ENCODE data around the gene ZNF397. TPM values are rescaled to one million over a fixed set of nuclear protein-coding genes. Genes with fewer than 3 reads are reported as not detected.
A peak's percentile ranks its signal among the peaks of the same experiment; 100 is the strongest.

ZNF397 gene
- total RNA-seq, 1 experiment from 2014 or later = 35.3 TPM

DNA sequence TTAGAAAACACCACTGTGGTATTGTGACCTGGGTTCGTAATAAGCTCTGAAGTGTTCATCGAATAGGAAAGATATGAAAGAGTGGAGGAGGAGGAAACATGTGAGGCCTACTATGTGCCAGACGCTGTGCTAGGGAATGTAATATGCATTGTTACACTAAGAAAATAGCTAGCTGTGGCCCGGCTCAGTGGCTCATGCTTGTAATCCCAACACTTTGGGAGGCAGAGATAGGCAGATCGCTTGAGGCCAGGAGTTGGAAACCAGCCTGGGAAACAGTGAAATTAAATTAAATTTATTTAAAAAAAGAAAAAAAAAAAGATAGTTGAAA, 49.2 kb upstream of the ZNF397 start:
- no peak overlapping the region for H3T11ph ChIP-seq (ENCODE audit: low read length)
- Mint-ChIP-seq H3K27me3 (ENCODE audit: low read depth) (no peaks in the 10 kb centered on the region), H3K9me3 (no peaks in the 10 kb centered on the region), H3K27ac (peak overlapping the region in 2 of 3 experiments; percentile 65 to 90; a peak in 3 of 7 replicates), H3K4me3 (no peak overlapping the region), H3K4me1 (peaks cover 51 to 64% of the 10 kb centered on the region in 2 experiments), H3K36me3 (ENCODE audit: insufficient read depth in 1 of 3, low read depth in 3 of 3) (no peaks in the 10 kb centered on the region; a peak in 1 of 7 replicates)
- no peaks in the 10 kb centered on the region for H3K27me3 ChIP-seq (ENCODE audit: insufficient read depth, low read length)
- H3K79me1 ChIP-seq (ENCODE audit: insufficient read depth, low read depth, low read length, poor library complexity, severe bottlenecking) = no peaks in the 10 kb centered on the region
- no peak overlapping the region for H2BK5ac ChIP-seq (ENCODE audit: insufficient read length, low read length)
- no peak overlapping the region for H3K4me2 ChIP-seq (ENCODE audit: insufficient read depth, insufficient read length, low read length)
- H4K20me1 ChIP-seq (ENCODE audit: control insufficient read depth, insufficient read depth, insufficient read length) = no peaks in the 10 kb centered on the region
- H3K9me3 ChIP-seq (ENCODE audit: control insufficient read depth, low read depth, low read length) = no peaks in the 10 kb centered on the region
- H3K79me2 ChIP-seq (ENCODE audit: insufficient read depth, low read length) = no peaks in the 10 kb centered on the region
- H2AFZ ChIP-seq (ENCODE audit: low read length) = no peak overlapping the region
- no peak overlapping the region for H3K18ac ChIP-seq (ENCODE audit: insufficient read length, low read depth, low read length)
- H4K5ac ChIP-seq (ENCODE audit: insufficient read length, low read depth, low read length) = no peak overlapping the region
- no peak overlapping the region for H3K27ac ChIP-seq (ENCODE audit: insufficient read length, low read depth, low read length)
- no peak overlapping the region for H3K14ac ChIP-seq (ENCODE audit: insufficient read depth, low read length)
- no peak overlapping the region for H3K56ac ChIP-seq (ENCODE audit: insufficient read length, low read depth, low read length)
- no peak overlapping the region for H2BK12ac ChIP-seq (ENCODE audit: insufficient read length, low read depth, low read length)
- no peak overlapping the region for H4K8ac ChIP-seq (replicated peaks; ENCODE audit: insufficient read length, low read depth, low read length)
- no peak for DNase-seq
- H2BK15ac ChIP-seq (ENCODE audit: low read depth, low read length) = no peak overlapping the region
- TF ChIP-seq, protein P1, sequence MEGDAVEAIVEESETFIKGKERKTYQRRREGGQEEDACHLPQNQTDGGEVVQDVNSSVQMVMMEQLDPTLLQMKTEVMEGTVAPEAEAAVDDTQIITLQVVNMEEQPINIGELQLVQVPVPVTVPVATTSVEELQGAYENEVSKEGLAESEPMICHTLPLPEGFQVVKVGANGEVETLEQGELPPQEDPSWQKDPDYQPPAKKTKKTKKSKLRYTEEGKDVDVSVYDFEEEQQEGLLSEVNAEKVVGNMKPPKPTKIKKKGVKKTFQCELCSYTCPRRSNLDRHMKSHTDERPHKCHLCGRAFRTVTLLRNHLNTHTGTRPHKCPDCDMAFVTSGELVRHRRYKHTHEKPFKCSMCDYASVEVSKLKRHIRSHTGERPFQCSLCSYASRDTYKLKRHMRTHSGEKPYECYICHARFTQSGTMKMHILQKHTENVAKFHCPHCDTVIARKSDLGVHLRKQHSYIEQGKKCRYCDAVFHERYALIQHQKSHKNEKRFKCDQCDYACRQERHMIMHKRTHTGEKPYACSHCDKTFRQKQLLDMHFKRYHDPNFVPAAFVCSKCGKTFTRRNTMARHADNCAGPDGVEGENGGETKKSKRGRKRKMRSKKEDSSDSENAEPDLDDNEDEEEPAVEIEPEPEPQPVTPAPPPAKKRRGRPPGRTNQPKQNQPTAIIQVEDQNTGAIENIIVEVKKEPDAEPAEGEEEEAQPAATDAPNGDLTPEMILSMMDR (conservative IDR thresholded peaks at IDR 0.05) = no peak
- no peak overlapping the region for H3K4ac ChIP-seq (ENCODE audit: low read depth, low read length)
- H3K9ac ChIP-seq (ENCODE audit: extremely low read depth, insufficient read length, low read length) = no peak overlapping the region
- H2AK5ac ChIP-seq (ENCODE audit: insufficient read length, low read length) = no peak overlapping the region
- H2BK120ac ChIP-seq (ENCODE audit: low read depth, low read length, poor library complexity, severe bottlenecking) = no peak overlapping the region
- H3K4me1 ChIP-seq (ENCODE audit: insufficient read depth, low read length) = peaks cover 16% of the 10 kb centered on the region
- peaks cover 4% of the 10 kb centered on the region for H3K23me2 ChIP-seq (ENCODE audit: insufficient read length, low read depth, low read length, poor library complexity, severe bottlenecking)
- no CpG with 5 or more reads among the region's 5 CpGs for WGBS (ENCODE audit: extremely low coverage, insufficient read length, low lambda C conversion rate)
- H2BK20ac ChIP-seq (ENCODE audit: low read depth, low read length, poor library complexity, severe bottlenecking) = no peak overlapping the region
- H3K23ac ChIP-seq (ENCODE audit: insufficient read length, low read depth, low read length) = no peak overlapping the region
- no peak overlapping the region for H4K91ac ChIP-seq (ENCODE audit: insufficient read length, low read depth, low read length)

Data from H9 (cell line).